ENCODE data around the gene TCF4. TPM values are rescaled to one million over a fixed set of nuclear protein-coding genes. Genes with fewer than 3 reads are reported as not detected.

Gene TCF4
- total and polyA plus RNA-seq, 2 donors (not counting 1 experiment from before 2014, with no cell fraction given) = 68.5 to 353 TPM

GRCh38 chr18:55296778-55297177 is 291.2 kb downstream of the TCF4 start:
- WGBS (ENCODE audit: insufficient coverage) = no CpG with 5 or more reads among the region's 3 CpGs
- CTCF ChIA-PET = interaction anchor here (1.0 to 1.8 kb wide), 3 partner anchors 9 to 62 kb away, joined by 3 to 6 read pairs (median 4); no protein-coding TSS in a partner anchor
- H3K27me3 ChIP-seq (replicated peaks in 1 of 4; ENCODE audit: control extremely low read depth in 1 of 4, control insufficient read depth in 3 of 4, insufficient read depth in 4 of 4, low read length in 3 of 4) = no peaks in the 10 kb centered on the region
- POLR2A ChIA-PET = interaction anchor here (0.6 to 0.7 kb wide), 2 partner anchors 29 to 877 kb away, joined by 3 to 4 read pairs; no protein-coding TSS in a partner anchor
- H3K4me1 Mint-ChIP-seq = peaks cover 75% of the 10 kb centered on the region
- no peak for TF ChIP-seq EZH2 (IDR thresholded peaks at IDR 0.05; ENCODE audit: borderline replicate concordance, insufficient read depth, low read depth, low read length, poor library complexity, severe bottlenecking)
- TF ChIP-seq CTCF (IDR thresholded peaks at IDR 0.05) = no peak
- no peaks in the 10 kb centered on the region for H3K27me3 Mint-ChIP-seq
- H3K9me3 Mint-ChIP-seq (ENCODE audit: insufficient read depth) = no peaks in the 10 kb centered on the region
- H3K4me3 ChIP-seq (ENCODE audit: control extremely low read depth in 1 of 5, extremely low read depth in 1 of 5, insufficient read depth in 1 of 5, low read depth in 2 of 5, low read length in 4 of 5) = no peak overlapping the region
- peaks cover 99% of the 10 kb centered on the region for H3K79me2 ChIP-seq (ENCODE audit: control insufficient read depth, insufficient read depth, low read length)
- DNase-seq (no peak), ATAC-seq (ENCODE audit: low read depth) (no peak)
- intact Hi-C loops (cut with micrococcal nuclease) = loop anchor here (2.0 kb wide), 1 partner anchor 14 kb away; no protein-coding TSS in a partner anchor
- H3K9me3 ChIP-seq (ENCODE audit: control extremely low read depth in 1 of 3, control insufficient read depth in 2 of 3, insufficient read depth in 1 of 3, low read length in 2 of 3) = peaks cover 0 to 4% (median 0%) of the 10 kb centered on the region in 3 donors
- H3K36me3 ChIP-seq (replicated peaks in 1 of 2; ENCODE audit: control extremely low read depth in 1 of 2, control insufficient read depth in 1 of 2, extremely low read depth in 1 of 2, insufficient read depth in 2 of 2, low read length in 1 of 2) = peaks cover 0 to 10% of the 10 kb centered on the region in 2 experiments
- H2AFZ ChIP-seq (ENCODE audit: insufficient read depth, low read depth, low read length, poor library complexity, severe bottlenecking) = no peak overlapping the region
- H3K9ac ChIP-seq (ENCODE audit: low read length) = no peak overlapping the region
- H3K4me2 ChIP-seq (replicated peaks; ENCODE audit: low read depth, low read length, poor library complexity, severe bottlenecking) = no peak overlapping the region
- peaks cover 30% of the 10 kb centered on the region for H4K20me1 ChIP-seq (ENCODE audit: control insufficient read depth, insufficient read depth, low read length, poor library complexity, severe bottlenecking)
- H3K4me3 Mint-ChIP-seq = no peak overlapping the region
- peaks cover 24 to 37% of the 10 kb centered on the region in 2 donors for H3K4me1 ChIP-seq (ENCODE audit: control insufficient read depth in 2 of 2, insufficient read depth in 2 of 2, low read length in 2 of 2)
- H3K27ac Mint-ChIP-seq = peak overlapping the region; percentile 65
- H3K27ac ChIP-seq (ENCODE audit: low read length in 2 of 2) = peak overlapping the region in 1 of 2 donors; percentile 52

- Histone ChIP-seq H3K27ac (ENCODE audit: low read length in 2 of 2) (peak overlapping the region in 1 of 2 donors; percentile 52), H3K4me2 (replicated peaks; ENCODE audit: low read depth, low read length, poor library complexity, severe bottlenecking) (no peak overlapping the region), H3K9ac (ENCODE audit: low read length) (no peak overlapping the region), H4K20me1 (ENCODE audit: control insufficient read depth, insufficient read depth, low read length, poor library complexity, severe bottlenecking) (peaks cover 26% of the 10 kb centered on the region), H3K4me3 (ENCODE audit: control extremely low read depth in 1 of 5, extremely low read depth in 1 of 5, insufficient read depth in 1 of 5, low read depth in 2 of 5, low read length in 4 of 5) (no peak overlapping the region), H3K79me2 (ENCODE audit: control insufficient read depth, insufficient read depth, low read length) (peaks cover 99% of the 10 kb centered on the region), H3K9me3 (ENCODE audit: control extremely low read depth in 1 of 3, control insufficient read depth in 2 of 3, insufficient read depth in 1 of 3, low read length in 2 of 3) (peaks cover 0 to 4% (median 0%) of the 10 kb centered on the region in 3 donors), H3K27me3 (replicated peaks in 1 of 4; ENCODE audit: control extremely low read depth in 1 of 4, control insufficient read depth in 3 of 4, insufficient read depth in 4 of 4, low read length in 3 of 4) (no peaks in the 10 kb centered on the region), H3K4me1 (ENCODE audit: control insufficient read depth in 2 of 2, insufficient read depth in 2 of 2, low read length in 2 of 2) (peaks cover 20 to 39% of the 10 kb centered on the region in 2 donors), H2AFZ (ENCODE audit: insufficient read depth, low read depth, low read length, poor library complexity, severe bottlenecking) (no peak overlapping the region), H3K36me3 (replicated peaks in 1 of 2; ENCODE audit: control extremely low read depth in 1 of 2, control insufficient read depth in 1 of 2, extremely low read depth in 1 of 2, insufficient read depth in 2 of 2, low read length in 1 of 2) (peaks cover 0 to 10% of the 10 kb centered on the region in 2 experiments)
- ChIA-PET POLR2A (no interaction called here), CTCF (interaction anchor here (0.7 to 1.1 kb wide), 3 partner anchors 8 to 61 kb away, joined by 3 to 4 read pairs (median 3); no protein-coding TSS in a partner anchor)
- H3K27me3 Mint-ChIP-seq = no peaks in the 10 kb centered on the region
- H3K27ac Mint-ChIP-seq = peak overlapping the region; percentile 65
- H3K9me3 Mint-ChIP-seq (ENCODE audit: insufficient read depth) = no peaks in the 10 kb centered on the region
- no peak overlapping the region for H3K4me3 Mint-ChIP-seq
- DNase-seq = no peak
- peaks cover 77% of the 10 kb centered on the region for H3K4me1 Mint-ChIP-seq
- no CpG with 5 or more reads among the region's 2 CpGs for WGBS (ENCODE audit: insufficient coverage)
- intact Hi-C loops (cut with micrococcal nuclease) = loop anchor here (2.0 kb wide), 1 partner anchor 15 kb away; no protein-coding TSS in a partner anchor
- no peak for TF ChIP-seq EZH2 (IDR thresholded peaks at IDR 0.05; ENCODE audit: borderline replicate concordance, insufficient read depth, low read depth, low read length, poor library complexity, severe bottlenecking)
- no peak for TF ChIP-seq CTCF (IDR thresholded peaks at IDR 0.05)
- ATAC-seq (ENCODE audit: low read depth) = no peak
Measured at GRCh38 chr18:55296115-55296514, 291.9 kb downstream of the TCF4 start.

All from B cell (primary cell).